HFFc6 (cell line): ENCODE results near the gene SFRP5. TPM values are rescaled to one million over a fixed set of nuclear protein-coding genes. Genes with fewer than 3 reads are reported as not detected.

Experiments used
- DNase-seq: peaks from one replicate; pipeline ENCODE4 v3.0.0-alpha.2; 2018
- H3K27ac Mint-ChIP-seq: 2 replicates; pipeline ENCODE4 v1.8.0; 2020; ENCODE audit warnings: mild to moderate bottlenecking, mixed read lengths
- H3K27me3 Mint-ChIP-seq: 2 replicates; pipeline ENCODE4 v1.8.0; 2021; ENCODE audit warnings: mild to moderate bottlenecking, moderate library complexity, mixed read lengths; ENCODE audit not compliant: insufficient read depth
- H3K36me3 Mint-ChIP-seq: 2 replicates; pipeline ENCODE4 v1.8.0; 2021; ENCODE audit warnings: low read depth, mixed read lengths
- H3K4me1 Mint-ChIP-seq: 2 replicates; pipeline ENCODE4 v1.8.0; 2020; ENCODE audit warnings: low read depth, mixed read lengths
- H3K4me3 Mint-ChIP-seq: 2 replicates; pipeline ENCODE4 v1.8.0; 2020; ENCODE audit warnings: mild to moderate bottlenecking, moderate library complexity, mixed read lengths
- H3K9me3 Mint-ChIP-seq: 2 replicates; pipeline ENCODE4 v1.8.0; 2020; ENCODE audit warnings: mild to moderate bottlenecking, mixed read lengths
- total RNA-seq, 6 experiments: library from RNA; stranded (reverse); fragmentation: NEBNext Ultra II Directional; extraction: Animal tissue kit (Norgen Biotek cat#: 25700); gene quantifications; 2 replicates in 1 of 6; 3 replicates in 5 of 6; pipeline ENCODE4 v1.2.3, GENCODE V29; 2021
- TF ChIP-seq, protein P1 (sequence below): fragments of 200-600 bp; sonication (generic); IDR thresholded peaks from 2 replicates; pipeline ENCODE4 v1.5.0; 2021; ENCODE audit warnings: antibody characterized with exemption, mild to moderate bottlenecking

SFRP5 gene
- total RNA-seq, 6 experiments from 2014 or later, result not detected

GRCh38 chr10:97785231-97785630 lies 13.4 kb upstream of the SFRP5 start:
- no peak for DNase-seq
- no peak overlapping the region for H3K4me3 Mint-ChIP-seq
- no peaks in the 10 kb centered on the region for H3K36me3 Mint-ChIP-seq
- H3K4me1 Mint-ChIP-seq, result no peaks in the 10 kb centered on the region
- H3K9me3 Mint-ChIP-seq, result no peaks in the 10 kb centered on the region
- H3K27me3 Mint-ChIP-seq, result peaks cover 40% of the 10 kb centered on the region
- TF ChIP-seq, protein P1, sequence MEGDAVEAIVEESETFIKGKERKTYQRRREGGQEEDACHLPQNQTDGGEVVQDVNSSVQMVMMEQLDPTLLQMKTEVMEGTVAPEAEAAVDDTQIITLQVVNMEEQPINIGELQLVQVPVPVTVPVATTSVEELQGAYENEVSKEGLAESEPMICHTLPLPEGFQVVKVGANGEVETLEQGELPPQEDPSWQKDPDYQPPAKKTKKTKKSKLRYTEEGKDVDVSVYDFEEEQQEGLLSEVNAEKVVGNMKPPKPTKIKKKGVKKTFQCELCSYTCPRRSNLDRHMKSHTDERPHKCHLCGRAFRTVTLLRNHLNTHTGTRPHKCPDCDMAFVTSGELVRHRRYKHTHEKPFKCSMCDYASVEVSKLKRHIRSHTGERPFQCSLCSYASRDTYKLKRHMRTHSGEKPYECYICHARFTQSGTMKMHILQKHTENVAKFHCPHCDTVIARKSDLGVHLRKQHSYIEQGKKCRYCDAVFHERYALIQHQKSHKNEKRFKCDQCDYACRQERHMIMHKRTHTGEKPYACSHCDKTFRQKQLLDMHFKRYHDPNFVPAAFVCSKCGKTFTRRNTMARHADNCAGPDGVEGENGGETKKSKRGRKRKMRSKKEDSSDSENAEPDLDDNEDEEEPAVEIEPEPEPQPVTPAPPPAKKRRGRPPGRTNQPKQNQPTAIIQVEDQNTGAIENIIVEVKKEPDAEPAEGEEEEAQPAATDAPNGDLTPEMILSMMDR, result no peak
- no peak overlapping the region for H3K27ac Mint-ChIP-seq

- Mint-ChIP-seq H3K4me3 (no peak overlapping the region), H3K27ac (no peak overlapping the region), H3K4me1 (no peaks in the 10 kb centered on the region), H3K27me3 (peaks cover 45% of the 10 kb centered on the region), H3K9me3 (no peaks in the 10 kb centered on the region), H3K36me3 (no peaks in the 10 kb centered on the region)
- TF ChIP-seq, protein P1, result no peak
- DNase-seq, result no peak
These were observed 12.5 kb upstream of the SFRP5 start for GRCh38 chr10:97784200-97784810.

GRCh38 chr10:97782455-97783228 lies 10.8 kb upstream of the SFRP5 start:
- peaks cover 53% of the 10 kb centered on the region for H3K27me3 Mint-ChIP-seq
- H3K4me3 Mint-ChIP-seq, result no peak overlapping the region
- H3K27ac Mint-ChIP-seq, result no peak overlapping the region
- TF ChIP-seq, protein P1, result no peak
- DNase-seq, result no peak
- H3K4me1 Mint-ChIP-seq, result no peaks in the 10 kb centered on the region
- no peaks in the 10 kb centered on the region for H3K9me3 Mint-ChIP-seq
- no peaks in the 10 kb centered on the region for H3K36me3 Mint-ChIP-seq

- DNase-seq, result no peak
- peaks cover 50% of the 10 kb centered on the region for H3K27me3 Mint-ChIP-seq
- TF ChIP-seq, protein P1, result no peak
- no peak overlapping the region for H3K4me3 Mint-ChIP-seq
- H3K4me1 Mint-ChIP-seq, result no peaks in the 10 kb centered on the region
- no peaks in the 10 kb centered on the region for H3K36me3 Mint-ChIP-seq
- no peak overlapping the region for H3K27ac Mint-ChIP-seq
- H3K9me3 Mint-ChIP-seq, result no peaks in the 10 kb centered on the region
These were observed 10.0 kb upstream of the SFRP5 start for GRCh38 chr10:97781618-97782331.

DNA sequence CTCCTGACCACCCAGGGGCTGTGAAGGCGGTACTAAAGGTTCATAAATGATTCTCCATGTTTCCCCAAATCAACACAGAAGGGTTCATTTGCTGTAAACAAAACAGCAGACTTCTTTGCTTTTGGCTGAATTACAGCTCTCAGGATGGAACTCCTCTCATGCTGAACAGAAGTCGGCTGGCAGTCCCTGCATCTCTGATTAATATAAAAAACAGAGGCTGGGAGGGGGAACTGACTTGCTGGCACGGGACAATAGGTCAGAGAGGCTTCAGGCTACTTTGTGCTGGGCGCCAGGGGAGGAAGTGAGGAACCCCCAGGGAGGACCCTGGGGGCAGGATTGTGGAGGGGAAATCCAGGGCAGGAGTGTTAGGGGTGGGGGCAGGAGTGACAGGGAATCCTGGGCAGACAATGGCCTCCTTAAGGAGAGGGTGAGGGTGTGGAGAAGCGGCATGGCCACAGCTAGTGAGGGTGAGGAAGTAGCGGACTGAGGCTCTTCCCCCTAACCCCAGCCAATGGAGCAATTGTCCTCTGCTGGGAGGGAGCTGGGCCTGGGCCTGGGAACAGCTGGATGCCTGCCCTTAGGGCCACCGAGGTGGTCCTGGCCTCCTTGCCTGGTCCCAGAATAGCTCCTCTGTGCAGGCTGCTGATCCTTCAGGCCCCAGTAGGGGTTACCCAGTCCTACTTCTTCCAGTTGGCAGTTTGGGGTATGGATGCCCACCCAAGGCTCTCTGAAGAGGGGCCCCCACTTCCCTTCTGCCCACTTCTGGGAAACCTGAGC lies 9.2 kb upstream of the SFRP5 start:
- no peaks in the 10 kb centered on the region for H3K9me3 Mint-ChIP-seq
- TF ChIP-seq, protein P1, result no peak
- no peaks in the 10 kb centered on the region for H3K36me3 Mint-ChIP-seq
- peaks cover 48% of the 10 kb centered on the region for H3K27me3 Mint-ChIP-seq
- H3K4me3 Mint-ChIP-seq, result no peak overlapping the region
- no peak for DNase-seq
- H3K4me1 Mint-ChIP-seq, result no peaks in the 10 kb centered on the region
- H3K27ac Mint-ChIP-seq, result no peak overlapping the region
